HEK293 (cell line): ENCODE results near the gene RUVBL1.
A peak's percentile ranks its signal among the peaks of the same experiment; 100 is the strongest.

Experiments used
- CTCF ChIA-PET: fragments of 350-600 bp; formaldehyde crosslinking; extraction: SDS; loops from one replicate; lab custom pipeline; 2021; ENCODE audit warnings: antibody characterized with exemption; lab: Yijun Ruan, JAX
- POLR2A ChIA-PET: fragments of 300-600 bp; formaldehyde crosslinking; extraction: SDS; loops from one replicate; lab custom pipeline; 2020; ENCODE audit warnings: antibody characterized with exemption, inconsistent platforms; lab: Yijun Ruan, JAX
- H3K27ac ChIP-seq: fragments of 200-500 bp; sonication (Bioruptor generic); 2 replicates; pipeline ENCODE4 v1.5.1; 2014; ENCODE audit warnings: low read depth, low read length, control low read depth, inconsistent platforms; ENCODE audit errors: extremely low read depth
- H3K36me3 ChIP-seq, 2 experiments: fragments of 200-500 bp in 1 of 2; sonication (Bioruptor generic) in 1 of 2; 1 replicate in 1 of 2; 2 replicates in 1 of 2; pipeline ENCODE4 v1.5.1; 2014 to 2017; ENCODE audit warnings: inconsistent platforms in 2 of 2, low read length in 2 of 2; ENCODE audit not compliant: control insufficient read depth in 2 of 2, insufficient read depth in 1 of 2
- H3K4me1 ChIP-seq: fragments of 200-500 bp; sonication (Bioruptor generic); 2 replicates; pipeline ENCODE4 v1.5.1; 2014; ENCODE audit warnings: mild to moderate bottlenecking, low read length, inconsistent platforms; ENCODE audit not compliant: control insufficient read depth, insufficient read depth
- H3K4me3 ChIP-seq: 2 replicates; pipeline ENCODE4 v1.5.1; 2011; ENCODE audit warnings: low read depth, mild to moderate bottlenecking, control low read depth, low read length, moderate library complexity
- H3K9me3 ChIP-seq: fragments of 200-500 bp; sonication (Bioruptor generic); 2 replicates; pipeline ENCODE4 v1.5.1; 2014; ENCODE audit warnings: low read depth, low read length, inconsistent platforms; ENCODE audit not compliant: control insufficient read depth, insufficient read depth
- KLF7 ChIP-seq: fragments of 450-650 bp; formaldehyde crosslinking; IDR thresholded peaks from 2 replicates; pipeline ENCODE4 v1.5.1; 2016; ENCODE audit warnings: missing biosample characterization, missing genetic modification characterization, borderline replicate concordance
- MEIS1 ChIP-seq: sonication (generic); formaldehyde crosslinking; IDR thresholded peaks from 2 replicates; pipeline ENCODE4 v1.8.1; 2022; ENCODE audit warnings: missing genetic modification reagents, mild to moderate bottlenecking, borderline replicate concordance
- MZF1 ChIP-seq: fragments of 450-650 bp; formaldehyde crosslinking; IDR thresholded peaks from 2 replicates; pipeline ENCODE4 v1.5.1; 2017; ENCODE audit warnings: missing biosample characterization, missing genetic modification characterization, borderline replicate concordance
- OSR2 ChIP-seq: fragments of 450-650 bp; formaldehyde crosslinking; IDR thresholded peaks from 2 replicates; pipeline ENCODE4 v1.5.1; 2016; ENCODE audit warnings: missing biosample characterization, missing genetic modification characterization
- RBAK ChIP-seq: fragments of 450-650 bp; formaldehyde crosslinking; IDR thresholded peaks from 2 replicates; pipeline ENCODE4 v1.5.1; 2016; ENCODE audit warnings: missing biosample characterization, missing genetic modification characterization
- SCRT1 ChIP-seq: fragments of 450-650 bp; formaldehyde crosslinking; IDR thresholded peaks from 2 replicates; pipeline ENCODE4 v1.5.1; 2016; ENCODE audit warnings: missing biosample characterization, missing genetic modification characterization, borderline replicate concordance
- WT1 ChIP-seq: fragments of 450-650 bp; formaldehyde crosslinking; IDR thresholded peaks from 2 replicates; pipeline ENCODE4 v1.5.1; 2016; ENCODE audit warnings: missing biosample characterization, missing genetic modification characterization
- ZNF112 ChIP-seq: fragments of 450-650 bp; formaldehyde crosslinking; IDR thresholded peaks from 2 replicates; pipeline ENCODE4 v1.5.0; 2017; ENCODE audit warnings: missing biosample characterization, missing genetic modification characterization
- ZNF221 ChIP-seq: fragments of 450-650 bp; formaldehyde crosslinking; IDR thresholded peaks from 2 replicates; pipeline ENCODE4 v1.5.1; 2017; ENCODE audit warnings: missing biosample characterization, missing genetic modification characterization, borderline replicate concordance
- ZNF23 ChIP-seq: fragments of 450-650 bp; formaldehyde crosslinking; IDR thresholded peaks from 2 replicates; pipeline ENCODE4 v1.5.1; 2016; ENCODE audit warnings: missing biosample characterization, missing genetic modification characterization, borderline replicate concordance
- ZNF510 ChIP-seq: fragments of 450-650 bp; formaldehyde crosslinking; IDR thresholded peaks from 2 replicates; pipeline ENCODE4 v1.5.1; 2018; ENCODE audit warnings: mild to moderate bottlenecking, missing genetic modification characterization, missing biosample characterization; ENCODE audit not compliant: insufficient replicate concordance
- ZNF561 ChIP-seq: fragments of 450-650 bp; IDR thresholded peaks from 2 replicates; pipeline ENCODE4 v1.5.1; 2018; ENCODE audit warnings: missing biosample characterization, missing genetic modification characterization, borderline replicate concordance
- ZNF596 ChIP-seq: fragments of 450-650 bp; IDR thresholded peaks from 2 replicates; pipeline ENCODE4 v1.5.0; 2018; ENCODE audit warnings: missing biosample characterization, mild to moderate bottlenecking, missing genetic modification characterization, moderate library complexity
- ZNF658 ChIP-seq: fragments of 450-650 bp; formaldehyde crosslinking; IDR thresholded peaks from 2 replicates; pipeline ENCODE4; 2016; ENCODE audit warnings: missing biosample characterization, missing genetic modification characterization
- ZNF76 ChIP-seq: fragments of 450-650 bp; formaldehyde crosslinking; IDR thresholded peaks from 2 replicates; pipeline ENCODE4; 2016; ENCODE audit warnings: low read depth, missing biosample characterization, missing genetic modification characterization, borderline replicate concordance
- ZNF776 ChIP-seq: fragments of 450-650 bp; formaldehyde crosslinking; IDR thresholded peaks from 2 replicates; pipeline ENCODE4 v1.5.0; 2017; ENCODE audit warnings: missing biosample characterization, missing genetic modification characterization, borderline replicate concordance
- ZNF792 ChIP-seq: fragments of 450-650 bp; formaldehyde crosslinking; IDR thresholded peaks from 2 replicates; pipeline ENCODE4 v1.5.1; 2016; ENCODE audit warnings: missing biosample characterization, missing genetic modification characterization
- ZSCAN30 ChIP-seq: fragments of 450-650 bp; IDR thresholded peaks from 2 replicates; pipeline ENCODE4 v1.5.1; 2018; ENCODE audit warnings: missing biosample characterization, mild to moderate bottlenecking, missing genetic modification characterization, moderate library complexity
- ZXDB ChIP-seq: fragments of 450-650 bp; formaldehyde crosslinking; IDR thresholded peaks from 2 replicates; pipeline ENCODE4 v1.5.1; 2016; ENCODE audit warnings: missing biosample characterization, missing genetic modification characterization
- TF ChIP-seq, protein P1 (sequence below): fragments of 450-650 bp; formaldehyde crosslinking; IDR thresholded peaks from 2 replicates; pipeline ENCODE4 v1.5.1; 2016; ENCODE audit warnings: missing biosample characterization, missing genetic modification characterization, low read depth
- TF ChIP-seq, protein P2 (sequence below): fragments of 450-650 bp; formaldehyde crosslinking; IDR thresholded peaks from 2 replicates; pipeline ENCODE4 v1.5.1; 2016; ENCODE audit warnings: missing biosample characterization, missing genetic modification characterization

RUVBL1 gene

DNA sequence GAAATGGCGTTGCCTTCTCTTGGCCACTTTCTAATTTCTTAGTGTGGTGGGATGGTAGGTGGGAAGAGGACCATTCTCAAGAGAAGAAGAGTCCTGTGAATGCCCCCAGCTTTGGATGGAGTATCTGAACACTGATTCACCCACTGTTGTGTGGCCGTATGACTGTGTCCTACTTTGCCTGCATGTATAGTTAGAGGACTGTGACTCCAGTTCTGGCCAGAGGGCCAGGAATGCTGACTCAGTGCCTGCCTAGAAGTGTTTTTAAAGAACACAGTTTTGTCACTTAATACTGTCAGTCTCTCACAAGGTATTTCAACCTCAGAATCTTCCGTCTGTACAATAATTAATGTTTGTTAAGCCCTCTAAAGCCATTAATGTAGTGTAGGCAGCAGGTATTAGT lies 69.2 kb downstream of the RUVBL1 start:
- Histone ChIP-seq H3K27ac (no peak overlapping the region), H3K4me3 (no peak overlapping the region; the same call in 1 of the 2 replicates), H3K4me1 (0 out of 2 replicates have a peak, but pooled peaks cover 4% of the 10 kb centered on the region), H3K36me3 (peaks cover 18 to 61% of the 10 kb centered on the region in 2 experiments; a peak in 2 of 3 replicates), H3K9me3 (no peaks in the 10 kb centered on the region)
- ChIA-PET CTCF (interaction anchor here (0.6 to 0.8 kb wide), 2 partner anchors 466 to 554 kb away, joined by 3 read pairs; no protein-coding TSS in a partner anchor), POLR2A (no interaction called here)
- TF ChIP-seq ZNF76, result no peak
- no peak for TF ChIP-seq SCRT1
- TF ChIP-seq ZNF776 (tag by site-specific recombination), result no peak
- no peak for TF ChIP-seq ZNF658 (tag by site-specific recombination)
- TF ChIP-seq, protein P1, sequence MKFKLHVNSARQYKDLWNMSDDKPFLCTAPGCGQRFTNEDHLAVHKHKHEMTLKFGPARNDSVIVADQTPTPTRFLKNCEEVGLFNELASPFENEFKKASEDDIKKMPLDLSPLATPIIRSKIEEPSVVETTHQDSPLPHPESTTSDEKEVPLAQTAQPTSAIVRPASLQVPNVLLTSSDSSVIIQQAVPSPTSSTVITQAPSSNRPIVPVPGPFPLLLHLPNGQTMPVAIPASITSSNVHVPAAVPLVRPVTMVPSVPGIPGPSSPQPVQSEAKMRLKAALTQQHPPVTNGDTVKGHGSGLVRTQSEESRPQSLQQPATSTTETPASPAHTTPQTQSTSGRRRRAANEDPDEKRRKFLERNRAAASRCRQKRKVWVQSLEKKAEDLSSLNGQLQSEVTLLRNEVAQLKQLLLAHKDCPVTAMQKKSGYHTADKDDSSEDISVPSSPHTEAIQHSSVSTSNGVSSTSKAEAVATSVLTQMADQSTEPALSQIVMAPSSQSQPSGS (tag by site-specific recombination), result no peak
- no peak for TF ChIP-seq WT1 (tag by site-specific recombination)
- no peak for TF ChIP-seq KLF7 (tag by site-specific recombination)
- no peak for TF ChIP-seq ZNF792 (tag by site-specific recombination)
- TF ChIP-seq ZNF221 (tag by site-specific recombination), result no peak
- TF ChIP-seq ZXDB (tag by site-specific recombination), result no peak
- no peak for TF ChIP-seq OSR2 (tag by site-specific recombination)
- no peak for TF ChIP-seq RBAK (tag by site-specific recombination)
- no peak for TF ChIP-seq MEIS1 (CRISPR knock-in tag)

GRCh38 chr3:128053614-128054013 lies 70.0 kb downstream of the RUVBL1 start:
- Histone ChIP-seq H3K9me3 (no peaks in the 10 kb centered on the region), H3K4me1 (0 out of 2 replicates have a peak, but pooled peaks cover 4% of the 10 kb centered on the region), H3K36me3 (peaks cover 17 to 53% of the 10 kb centered on the region in 2 experiments; a peak in 2 of 3 replicates), H3K4me3 (peak overlapping the region; percentile 97), H3K27ac (no peak overlapping the region; the same call in 1 of the 2 replicates)
- ChIA-PET CTCF (interaction anchor here (0.6 to 1.1 kb wide), 2 partner anchors 37 to 80 kb away, joined by 3 read pairs; no protein-coding TSS in a partner anchor), POLR2A (no interaction called here)
- TF ChIP-seq ZNF561 (tag by site-specific recombination) (no peak), ZNF596 (tag by site-specific recombination) (no peak), ZSCAN30 (tag by site-specific recombination) (no peak), ZNF23 (tag by site-specific recombination) (no peak), ZNF112 (tag by site-specific recombination) (no peak), MZF1 (tag by site-specific recombination) (no peak), ZNF510 (tag by site-specific recombination) (no peak)
- TF ChIP-seq, protein P2, sequence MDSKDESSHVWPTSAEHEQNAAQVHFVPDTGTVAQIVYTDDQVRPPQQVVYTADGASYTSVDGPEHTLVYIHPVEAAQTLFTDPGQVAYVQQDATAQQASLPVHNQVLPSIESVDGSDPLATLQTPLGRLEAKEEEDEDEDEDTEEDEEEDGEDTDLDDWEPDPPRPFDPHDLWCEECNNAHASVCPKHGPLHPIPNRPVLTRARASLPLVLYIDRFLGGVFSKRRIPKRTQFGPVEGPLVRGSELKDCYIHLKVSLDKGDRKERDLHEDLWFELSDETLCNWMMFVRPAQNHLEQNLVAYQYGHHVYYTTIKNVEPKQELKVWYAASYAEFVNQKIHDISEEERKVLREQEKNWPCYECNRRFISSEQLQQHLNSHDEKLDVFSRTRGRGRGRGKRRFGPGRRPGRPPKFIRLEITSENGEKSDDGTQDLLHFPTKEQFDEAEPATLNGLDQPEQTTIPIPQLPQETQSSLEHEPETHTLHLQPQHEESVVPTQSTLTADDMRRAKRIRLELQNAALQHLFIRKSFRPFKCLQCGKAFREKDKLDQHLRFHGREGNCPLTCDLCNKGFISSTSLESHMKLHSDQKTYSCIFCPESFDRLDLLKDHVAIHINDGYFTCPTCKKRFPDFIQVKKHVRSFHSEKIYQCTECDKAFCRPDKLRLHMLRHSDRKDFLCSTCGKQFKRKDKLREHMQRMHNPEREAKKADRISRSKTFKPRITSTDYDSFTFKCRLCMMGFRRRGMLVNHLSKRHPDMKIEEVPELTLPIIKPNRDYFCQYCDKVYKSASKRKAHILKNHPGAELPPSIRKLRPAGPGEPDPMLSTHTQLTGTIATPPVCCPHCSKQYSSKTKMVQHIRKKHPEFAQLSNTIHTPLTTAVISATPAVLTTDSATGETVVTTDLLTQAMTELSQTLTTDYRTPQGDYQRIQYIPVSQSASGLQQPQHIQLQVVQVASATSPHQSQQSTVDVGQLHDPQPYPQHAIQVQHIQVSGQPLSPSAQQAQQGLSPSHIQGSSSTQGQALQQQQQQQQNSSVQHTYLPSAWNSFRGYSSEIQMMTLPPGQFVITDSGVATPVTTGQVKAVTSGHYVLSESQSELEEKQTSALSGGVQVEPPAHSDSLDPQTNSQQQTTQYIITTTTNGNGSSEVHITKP, result no peak
